GM10266 (cell line): ENCODE data around the gene DHX40.
"Not testable (repeated sequence)": the region's sequence is repeated elsewhere in the genome, so short reads cannot be mapped to it uniquely, and the experiment has no call there.

Experiments
- DNase-seq: peaks from one replicate; pipeline ENCODE4 v3.0.0; 2012; ENCODE audit errors: extremely low spot score
- TF ChIP-seq, protein P1 (sequence below): IDR thresholded peaks from 2 replicates; pipeline ENCODE4 v1.5.1; 2012; ENCODE audit warnings: mild to moderate bottlenecking, low read depth; ENCODE audit not compliant: control insufficient read depth, insufficient read depth; ENCODE audit errors: missing control alignments

The DHX40 gene

DNA sequence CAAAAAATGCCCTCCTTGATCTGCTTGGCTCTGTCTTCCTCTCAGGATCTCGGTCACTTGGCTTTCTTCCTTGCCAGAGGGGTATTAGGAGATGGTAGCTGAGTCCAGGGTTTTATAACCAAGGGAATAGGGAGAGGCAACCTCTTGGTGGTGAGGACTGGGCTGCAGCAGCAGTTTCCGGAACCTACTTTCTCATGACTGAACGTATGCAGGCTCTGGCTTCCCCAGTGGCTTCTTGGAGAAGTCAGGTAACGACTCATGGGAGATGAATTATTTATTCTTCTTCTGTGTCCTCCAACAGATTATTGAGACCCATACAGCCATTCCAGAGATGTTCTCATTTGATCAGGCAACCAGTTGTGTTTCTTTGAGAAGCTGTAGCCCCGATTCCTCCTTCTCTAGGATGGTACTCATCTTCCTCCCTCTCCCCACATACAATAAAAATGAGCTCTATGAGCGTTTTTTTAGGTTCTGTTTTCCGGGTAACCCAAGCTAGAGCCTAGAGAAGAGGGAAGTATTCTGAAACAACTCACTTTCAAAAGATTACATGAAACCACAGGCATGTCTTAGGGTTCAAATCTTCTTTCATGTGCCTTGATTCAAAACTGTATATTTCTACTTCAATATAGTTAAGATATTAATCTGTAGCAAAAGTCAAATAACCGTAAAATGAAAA, 22.3 kb upstream of the DHX40 start:
- DNase-seq = no peak
- TF ChIP-seq, protein P1, sequence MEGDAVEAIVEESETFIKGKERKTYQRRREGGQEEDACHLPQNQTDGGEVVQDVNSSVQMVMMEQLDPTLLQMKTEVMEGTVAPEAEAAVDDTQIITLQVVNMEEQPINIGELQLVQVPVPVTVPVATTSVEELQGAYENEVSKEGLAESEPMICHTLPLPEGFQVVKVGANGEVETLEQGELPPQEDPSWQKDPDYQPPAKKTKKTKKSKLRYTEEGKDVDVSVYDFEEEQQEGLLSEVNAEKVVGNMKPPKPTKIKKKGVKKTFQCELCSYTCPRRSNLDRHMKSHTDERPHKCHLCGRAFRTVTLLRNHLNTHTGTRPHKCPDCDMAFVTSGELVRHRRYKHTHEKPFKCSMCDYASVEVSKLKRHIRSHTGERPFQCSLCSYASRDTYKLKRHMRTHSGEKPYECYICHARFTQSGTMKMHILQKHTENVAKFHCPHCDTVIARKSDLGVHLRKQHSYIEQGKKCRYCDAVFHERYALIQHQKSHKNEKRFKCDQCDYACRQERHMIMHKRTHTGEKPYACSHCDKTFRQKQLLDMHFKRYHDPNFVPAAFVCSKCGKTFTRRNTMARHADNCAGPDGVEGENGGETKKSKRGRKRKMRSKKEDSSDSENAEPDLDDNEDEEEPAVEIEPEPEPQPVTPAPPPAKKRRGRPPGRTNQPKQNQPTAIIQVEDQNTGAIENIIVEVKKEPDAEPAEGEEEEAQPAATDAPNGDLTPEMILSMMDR = no peak

DNA sequence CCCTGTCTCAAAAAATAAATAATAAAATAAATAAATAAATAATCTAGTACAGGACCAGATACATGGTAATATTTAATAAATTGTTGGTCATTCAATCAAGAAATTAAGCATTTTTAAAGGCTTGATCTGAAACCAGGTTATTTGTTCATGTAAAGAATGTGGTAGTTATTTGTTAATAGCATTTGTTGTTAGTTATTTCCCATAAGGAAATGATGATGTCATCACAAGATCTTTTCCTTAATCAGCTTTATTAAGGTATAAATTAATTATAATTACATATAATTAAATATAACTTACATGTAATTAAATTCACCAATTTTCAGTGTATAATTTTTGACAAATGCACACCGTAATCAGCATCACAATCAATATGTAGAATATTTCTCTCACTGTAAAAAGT, 19.5 kb upstream of the DHX40 start:
- no peak for DNase-seq
- TF ChIP-seq, protein P1 = no peak

- TF ChIP-seq, protein P1 = no peak
- DNase-seq = no peak
Measured at GRCh38 chr17:59547131-59547915, 18.1 kb upstream of the DHX40 start.

DNA sequence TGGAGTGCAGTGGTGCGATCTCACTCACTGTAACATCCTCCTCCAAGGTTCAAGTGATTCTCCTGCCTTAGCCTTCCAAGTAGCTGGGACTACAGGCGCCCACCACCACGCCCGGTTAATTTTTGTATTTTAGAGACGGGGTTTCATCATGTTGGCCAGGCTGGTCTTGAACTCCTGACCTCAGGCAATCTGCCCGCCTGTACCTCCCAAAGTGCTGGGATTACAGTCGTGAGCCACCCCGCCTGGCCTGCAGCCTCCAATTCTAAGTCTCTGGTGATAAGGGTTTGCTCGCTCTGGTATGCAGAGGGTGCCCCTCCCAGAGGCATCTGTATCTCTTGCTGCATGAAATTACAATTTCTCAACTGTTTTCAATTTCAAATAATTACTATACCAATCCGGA, 16.4 kb upstream of the DHX40 start:
- not testable (repeated sequence) for DNase-seq

GRCh38 chr17:59550703-59551102, 14.7 kb upstream of the DHX40 start:
- DNase-seq = no peak
- TF ChIP-seq, protein P1 = no peak

GRCh38 chr17:59558039-59558438, 7.4 kb upstream of the DHX40 start:
- DNase-seq = no peak
- TF ChIP-seq, protein P1 = no peak

GRCh38 chr17:59558953-59559352, 6.5 kb upstream of the DHX40 start:
- DNase-seq = no peak

More at GRCh38 chr17:59558953-59559352, 6.5 kb upstream of the DHX40 start:
- TF ChIP-seq, protein P1 = no peak
